ENCODE measurements around the gene WDR1.

WDR1 gene

DNA sequence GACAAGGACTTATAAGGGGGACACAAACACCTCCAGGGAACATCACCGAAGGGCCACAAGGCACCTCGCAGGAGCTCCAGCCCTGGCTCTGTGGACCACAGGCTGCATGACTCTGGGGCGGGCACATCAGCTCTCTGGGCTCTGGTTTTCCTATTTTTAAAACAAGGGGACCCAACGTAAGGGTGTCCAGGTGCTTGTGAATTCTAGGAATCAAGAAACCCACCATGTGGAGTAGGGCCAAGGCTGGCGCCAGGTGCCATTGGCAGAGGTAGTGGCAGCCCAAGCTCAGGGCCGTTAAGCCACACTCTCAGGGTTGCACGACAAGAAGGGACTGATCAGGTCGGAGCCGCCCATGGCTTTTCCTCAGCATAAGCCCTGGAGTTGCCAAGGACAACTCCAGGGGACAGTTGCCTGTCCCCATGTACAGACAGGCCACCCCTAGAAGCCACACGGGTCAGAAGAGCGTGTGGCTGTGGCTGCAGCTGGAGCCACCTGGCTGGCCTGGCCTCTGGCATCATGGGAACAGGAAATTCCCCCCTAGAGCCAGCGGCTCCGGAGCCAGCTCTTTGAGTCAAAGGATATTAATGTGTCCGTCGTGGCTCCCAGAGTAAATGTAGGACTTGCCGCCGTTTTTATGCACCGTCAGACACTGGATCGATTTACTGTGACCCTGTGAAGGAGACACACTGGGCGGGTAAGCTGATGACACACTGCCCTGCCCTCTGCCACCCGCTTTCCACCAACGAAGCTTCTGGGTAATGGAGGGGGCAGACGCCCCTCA, 32.5 kb downstream of the WDR1 start:
- DNase-seq: no peak

DNA sequence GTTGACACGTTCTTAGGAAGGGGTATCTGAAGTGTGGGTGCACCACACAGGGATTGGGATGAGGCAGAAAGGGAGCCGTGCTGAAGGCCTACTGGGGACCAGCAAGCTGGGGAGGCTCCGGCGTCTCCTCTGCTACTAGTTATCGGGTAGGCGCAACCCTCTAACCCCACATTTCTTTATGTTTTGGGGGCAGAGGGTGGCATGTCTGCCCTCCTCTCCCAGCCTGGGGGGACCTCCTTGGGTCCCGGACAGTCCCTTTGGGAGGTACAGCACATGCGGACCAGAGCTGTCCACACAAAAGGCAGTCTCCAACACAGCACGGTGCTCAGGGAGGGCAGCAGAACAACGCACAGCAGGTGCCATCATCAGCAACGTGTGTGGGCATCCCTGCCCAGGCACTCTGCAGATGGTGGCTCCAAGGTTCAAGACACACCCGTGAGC, 33.2 kb downstream of the WDR1 start:
- no peak for DNase-seq

DNA sequence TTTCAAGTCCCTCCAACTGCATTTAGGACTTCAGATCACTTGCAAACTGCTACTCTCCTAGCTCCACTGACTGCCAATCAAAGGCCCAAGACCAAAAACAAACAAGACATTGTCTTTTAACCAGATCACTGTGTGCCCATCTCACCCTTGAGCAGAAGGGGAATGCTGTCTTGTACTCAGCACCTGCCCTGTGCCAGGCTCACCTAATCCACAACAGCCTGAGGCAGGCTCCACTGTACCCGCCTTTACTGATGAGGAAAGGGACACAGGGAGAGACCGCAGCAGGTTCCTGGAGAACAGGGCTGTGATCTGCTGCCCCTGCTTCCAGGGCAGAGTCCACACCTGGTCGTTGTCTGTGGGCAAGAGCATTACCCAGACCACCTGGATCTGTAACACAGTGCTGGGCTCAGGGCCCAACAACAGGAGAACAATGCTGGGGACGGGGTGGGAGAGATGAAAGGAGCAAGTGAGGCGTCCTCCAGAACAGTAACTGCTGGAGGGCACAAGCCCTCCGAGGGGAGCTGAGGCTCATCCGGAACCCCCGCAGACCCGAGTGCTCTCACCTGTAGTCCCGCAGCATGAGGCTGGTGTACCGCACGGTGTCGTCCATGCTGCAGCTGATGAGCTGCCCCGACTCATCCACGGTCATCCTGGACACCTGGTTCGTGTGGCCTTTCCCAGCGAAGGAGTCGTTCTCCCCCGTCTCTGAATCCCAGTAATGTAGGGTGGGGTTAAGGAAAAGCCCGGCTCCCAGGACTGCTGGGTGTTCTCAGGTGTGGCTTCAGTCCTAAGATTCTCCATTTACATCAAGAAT, 33.9 kb downstream of the WDR1 start:
- no peak for DNase-seq

DNA sequence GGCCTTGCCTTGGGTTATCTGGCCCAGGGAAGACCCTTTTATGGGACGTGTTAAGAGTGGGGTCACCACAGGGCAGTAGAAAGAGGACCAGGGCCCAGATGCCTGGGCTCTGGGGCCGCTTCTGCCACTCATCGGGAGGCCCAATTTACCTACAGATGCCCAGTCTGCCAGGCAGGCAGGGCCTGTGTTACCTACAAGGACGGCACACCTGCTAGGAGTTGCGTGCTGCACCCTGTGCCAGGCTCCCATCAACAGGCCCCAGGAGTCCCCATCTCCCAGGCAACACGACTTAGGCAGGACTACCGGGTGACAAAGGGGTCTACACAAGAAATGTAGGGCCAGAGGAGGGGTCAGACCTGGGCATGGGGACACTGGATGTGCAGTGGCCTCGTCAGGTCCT, 34.6 kb downstream of the WDR1 start:
- DNase-seq: no peak

DNA sequence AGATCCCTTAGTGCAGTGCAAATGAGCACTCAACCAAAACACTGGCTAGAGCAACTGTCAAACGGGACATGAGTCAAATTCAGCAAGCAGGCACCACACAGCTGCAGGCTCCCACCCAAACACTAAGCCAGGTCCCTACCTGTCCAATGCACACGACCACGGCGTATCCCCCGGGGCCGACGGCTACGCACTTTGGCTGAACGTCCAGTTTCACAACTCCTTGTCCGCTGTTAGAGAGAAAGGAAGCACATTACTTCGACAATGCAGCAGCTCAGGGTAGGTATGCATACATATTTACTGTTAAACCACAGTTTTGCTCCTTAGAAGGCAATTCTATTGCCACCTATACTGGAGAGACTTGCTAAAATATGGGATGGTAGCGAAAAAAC, 35.4 kb downstream of the WDR1 start:
- no peak for DNase-seq

DNA sequence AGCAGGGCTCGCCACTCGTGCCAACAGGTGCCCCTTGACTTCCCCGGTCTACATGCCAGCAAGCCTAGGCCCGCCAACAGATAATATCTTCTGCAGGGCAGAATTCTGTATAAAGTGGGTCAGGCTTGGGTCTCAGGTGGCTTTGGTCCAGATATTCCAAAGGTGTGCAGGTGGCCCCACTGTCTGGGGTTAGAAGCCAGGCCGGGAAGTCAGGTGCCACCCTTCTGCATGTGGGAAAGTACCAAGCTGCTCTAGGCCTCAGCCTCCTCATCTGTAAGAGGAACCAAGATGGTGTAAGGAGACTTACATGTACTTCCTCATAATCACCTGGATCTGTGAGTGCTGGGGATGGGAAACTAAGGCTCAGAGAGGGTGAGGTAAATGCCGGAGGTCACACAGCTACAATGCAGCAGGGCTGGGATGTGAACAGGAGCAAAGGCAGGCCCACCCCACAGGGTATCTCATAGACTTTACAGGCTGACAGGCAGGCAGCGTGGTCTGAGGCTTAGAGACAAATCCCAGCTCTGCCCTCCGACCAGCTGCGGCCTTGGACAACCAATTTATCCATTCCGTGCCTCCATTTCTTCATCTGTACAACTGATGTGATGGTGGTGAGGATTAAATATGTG, 35.9 kb downstream of the WDR1 start:
- no peak for DNase-seq

DNA sequence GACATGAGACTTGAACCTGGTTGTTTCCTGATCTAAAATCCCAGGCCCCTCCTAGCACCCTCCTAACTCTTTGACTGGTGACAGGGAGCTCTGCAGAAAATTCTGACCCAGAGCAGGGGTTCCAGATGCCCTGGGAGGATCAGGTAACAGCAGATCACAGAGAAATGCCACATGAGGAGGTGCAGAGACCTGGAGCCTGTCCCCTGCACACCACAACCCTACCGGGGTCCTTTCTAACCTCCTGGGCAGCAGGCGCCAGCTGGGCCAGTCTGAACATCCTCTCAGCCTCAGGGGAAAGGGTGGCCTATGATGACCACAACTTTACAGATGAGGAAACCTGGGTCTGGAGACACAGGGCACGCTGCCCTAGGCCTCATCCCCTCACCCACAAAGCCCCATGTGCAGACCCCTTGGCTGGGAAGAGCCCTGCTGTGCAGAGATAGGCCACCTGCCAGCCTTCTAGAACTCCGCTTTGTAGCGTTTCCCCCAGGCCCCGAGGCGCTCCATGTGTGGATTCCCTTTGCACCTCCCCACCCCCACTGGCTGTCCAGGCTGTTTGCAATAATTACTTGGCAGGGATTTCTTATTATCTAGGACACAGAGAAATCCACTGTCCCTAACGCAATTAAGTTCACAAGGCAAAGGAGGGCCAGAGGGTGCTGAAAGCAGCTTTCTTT, 36.5 kb downstream of the WDR1 start:
- no peak for DNase-seq

DNA sequence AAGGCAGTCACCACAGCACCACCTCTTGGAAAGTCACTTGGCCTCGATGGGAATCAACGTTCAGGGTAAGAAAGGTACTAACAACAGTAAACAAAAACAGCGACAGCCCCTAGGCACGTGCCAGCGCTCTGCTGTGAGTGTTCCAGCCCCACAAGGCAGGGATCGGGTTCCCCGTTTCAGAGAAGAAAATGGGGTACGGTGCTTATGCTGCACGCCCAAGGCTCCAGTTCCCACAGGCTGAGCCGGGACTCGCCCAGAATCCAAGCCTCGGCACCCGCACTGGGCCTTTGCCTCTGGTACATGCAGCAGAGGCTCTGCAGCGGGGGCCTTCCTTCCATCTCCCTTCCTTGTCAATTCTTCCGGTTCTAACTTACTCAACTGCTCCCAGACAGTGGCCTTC, 37.3 kb downstream of the WDR1 start:
- no peak for DNase-seq

DNA sequence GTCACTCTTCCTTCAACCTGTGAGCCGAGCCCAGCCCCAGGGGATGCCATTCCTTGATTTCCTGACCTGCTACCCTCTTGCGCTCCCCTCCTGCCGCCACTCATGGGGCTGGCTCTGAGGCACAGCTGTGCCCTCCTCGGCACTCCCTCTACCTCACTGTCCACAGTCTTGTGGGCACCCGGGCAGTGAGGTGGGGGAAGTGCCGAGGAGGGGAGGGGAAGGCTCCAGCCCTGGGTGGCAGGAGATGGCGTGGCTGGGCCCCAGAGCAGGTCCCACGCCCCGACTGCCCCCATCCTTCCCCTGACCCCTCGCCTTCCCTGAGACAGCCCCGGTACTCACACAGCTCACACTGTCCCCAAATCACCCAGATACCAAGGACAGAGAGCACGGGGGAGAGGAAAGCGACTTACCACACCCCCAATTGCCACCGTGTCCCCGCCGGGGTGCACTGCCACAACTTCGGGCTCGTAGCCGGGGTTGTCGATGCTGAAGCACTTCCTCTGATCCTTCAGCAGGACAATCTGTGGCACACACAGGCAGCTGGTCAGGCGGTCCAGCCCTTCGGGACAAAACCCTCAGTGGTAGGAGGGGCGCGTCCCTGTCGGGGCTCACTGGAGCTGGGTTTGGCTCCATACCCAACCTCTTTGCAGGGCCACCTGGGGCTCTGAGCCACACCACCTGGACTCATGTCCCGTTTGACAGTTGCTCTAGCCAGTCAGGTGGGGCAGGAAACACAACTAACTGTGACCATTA, 37.9 kb downstream of the WDR1 start:
- no peak for DNase-seq

DNA sequence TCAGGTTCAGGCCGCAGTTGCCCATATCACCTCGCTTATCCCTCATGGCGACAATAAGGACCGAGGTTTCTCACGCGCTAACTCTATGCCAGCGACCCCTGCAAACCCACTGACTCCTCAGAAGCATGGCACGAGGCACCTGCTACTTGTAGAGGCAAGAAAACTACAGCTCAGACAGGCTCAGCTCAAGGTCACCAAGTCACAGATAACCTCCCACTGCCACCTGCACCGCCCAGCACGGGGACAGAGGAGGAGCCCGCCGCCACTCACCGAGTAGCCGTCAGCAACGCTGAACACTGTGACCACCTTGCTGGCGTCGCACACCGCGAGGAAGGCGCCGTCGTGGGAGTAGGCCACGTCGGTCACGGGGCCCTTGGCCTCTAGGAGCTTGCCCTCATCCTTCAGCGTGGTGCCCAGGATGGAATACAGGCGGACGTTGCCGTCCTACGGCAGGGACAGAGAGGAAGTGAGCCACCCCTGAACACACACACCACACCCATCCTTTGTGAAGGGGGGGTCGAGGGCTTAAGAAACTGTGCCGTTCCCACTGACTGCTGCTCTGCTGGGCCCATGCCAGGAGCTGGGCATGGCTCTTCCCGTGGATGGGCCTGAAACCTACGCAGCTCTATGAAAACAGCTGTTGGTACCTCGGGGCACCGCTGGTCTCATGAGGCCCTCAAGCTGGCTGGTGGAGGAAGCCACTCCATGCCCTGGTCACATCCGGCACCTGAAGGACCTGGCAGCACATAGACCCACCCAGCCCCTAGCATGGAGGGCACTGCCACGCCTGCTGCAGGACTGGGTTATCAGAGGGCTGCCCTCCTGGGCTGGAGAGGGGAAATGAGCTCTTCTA, 38.9 kb downstream of the WDR1 start:
- no peak for DNase-seq

DNA sequence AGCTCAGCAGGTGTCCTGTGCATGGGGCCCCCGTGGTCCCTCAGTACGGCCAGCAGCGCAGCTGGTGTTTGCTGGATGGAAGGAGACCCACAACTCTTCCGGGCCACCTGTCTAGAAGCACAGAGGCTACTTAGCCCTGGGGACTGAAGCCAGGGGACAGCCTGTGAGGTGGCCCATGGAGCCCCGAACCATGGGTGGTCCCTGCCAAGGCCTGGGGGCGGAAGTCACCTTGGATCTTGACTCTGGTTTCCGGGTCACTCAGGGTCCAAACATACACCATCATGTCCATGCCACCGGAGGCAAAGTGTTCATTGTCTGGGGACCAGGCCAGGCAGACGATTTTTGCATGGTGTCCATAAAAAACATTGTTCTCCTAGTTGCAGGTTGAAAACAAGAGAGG, 39.5 kb downstream of the WDR1 start:
- no peak for DNase-seq

DNA sequence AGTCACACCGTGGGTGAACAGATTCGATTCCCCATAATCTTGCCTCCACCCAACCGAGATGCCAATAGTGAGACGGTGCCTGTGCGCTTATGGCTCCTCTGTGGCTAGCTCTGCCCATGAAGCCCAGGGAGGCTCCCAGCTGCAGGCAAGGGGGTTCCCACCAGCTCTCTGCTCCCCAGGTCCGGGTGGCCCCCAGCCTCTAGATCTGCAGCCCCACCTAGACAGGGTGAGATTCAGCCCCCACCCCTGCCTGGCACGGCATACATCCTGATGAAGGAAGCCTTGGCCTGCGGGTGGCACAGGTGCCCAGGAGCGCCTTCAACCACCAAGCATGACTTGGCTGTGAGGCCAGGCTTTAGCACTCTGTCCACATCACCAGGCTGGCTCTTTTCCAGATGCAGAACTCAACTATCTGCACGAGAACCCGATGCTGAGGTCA, 40.6 kb downstream of the WDR1 start:
- DNase-seq: no peak

DNA sequence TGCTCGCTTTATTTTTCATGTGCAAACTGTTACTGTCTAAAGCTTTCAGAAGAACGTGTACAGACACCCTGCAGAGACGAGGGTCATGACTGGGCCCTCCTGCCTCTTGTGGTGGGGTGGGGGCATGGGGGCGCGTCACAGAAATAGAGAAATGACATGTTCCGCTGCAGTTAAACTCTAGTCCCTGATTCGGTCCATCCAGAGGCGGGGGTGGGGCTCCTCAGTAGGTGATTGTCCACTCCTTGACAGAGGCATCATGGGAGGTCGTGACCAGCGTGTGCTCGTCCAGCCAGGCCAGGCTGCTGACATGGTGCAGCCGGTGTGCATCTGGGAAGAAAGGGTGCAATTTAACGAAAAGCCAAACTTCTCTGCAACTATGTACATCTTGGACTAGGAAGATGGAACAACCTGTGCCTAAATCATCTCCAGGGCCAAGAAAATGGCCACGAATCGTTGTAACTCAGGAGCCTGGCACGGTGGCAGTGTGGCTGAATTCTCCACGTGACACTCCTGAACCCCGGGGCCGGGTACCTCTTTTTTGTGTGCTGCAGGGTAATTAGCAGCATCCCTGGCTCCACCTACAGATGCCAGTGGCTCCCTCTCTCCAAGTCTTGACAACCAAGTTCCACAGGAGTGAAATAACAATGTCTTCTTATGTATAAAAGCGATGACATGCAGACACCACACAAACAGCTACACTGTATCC, 41.3 kb downstream of the WDR1 start:
- no peak for DNase-seq

DNA sequence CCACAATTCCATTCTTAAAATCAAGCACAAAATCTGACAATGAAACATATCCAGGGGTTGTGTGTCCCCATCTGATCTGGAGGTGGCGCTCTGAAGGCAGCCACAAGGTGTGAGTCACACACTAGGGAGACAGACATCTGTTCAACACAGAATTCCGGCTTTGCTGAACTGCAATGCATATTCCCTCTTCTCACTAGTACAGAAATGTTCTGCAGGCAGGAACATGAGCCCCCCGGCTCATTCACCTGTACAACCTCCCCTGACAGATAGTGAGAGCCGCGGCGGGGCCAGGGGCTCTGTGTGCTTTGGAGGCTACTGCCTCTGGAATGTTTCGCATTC, 41.9 kb downstream of the WDR1 start:
- DNase-seq: no peak

DNA sequence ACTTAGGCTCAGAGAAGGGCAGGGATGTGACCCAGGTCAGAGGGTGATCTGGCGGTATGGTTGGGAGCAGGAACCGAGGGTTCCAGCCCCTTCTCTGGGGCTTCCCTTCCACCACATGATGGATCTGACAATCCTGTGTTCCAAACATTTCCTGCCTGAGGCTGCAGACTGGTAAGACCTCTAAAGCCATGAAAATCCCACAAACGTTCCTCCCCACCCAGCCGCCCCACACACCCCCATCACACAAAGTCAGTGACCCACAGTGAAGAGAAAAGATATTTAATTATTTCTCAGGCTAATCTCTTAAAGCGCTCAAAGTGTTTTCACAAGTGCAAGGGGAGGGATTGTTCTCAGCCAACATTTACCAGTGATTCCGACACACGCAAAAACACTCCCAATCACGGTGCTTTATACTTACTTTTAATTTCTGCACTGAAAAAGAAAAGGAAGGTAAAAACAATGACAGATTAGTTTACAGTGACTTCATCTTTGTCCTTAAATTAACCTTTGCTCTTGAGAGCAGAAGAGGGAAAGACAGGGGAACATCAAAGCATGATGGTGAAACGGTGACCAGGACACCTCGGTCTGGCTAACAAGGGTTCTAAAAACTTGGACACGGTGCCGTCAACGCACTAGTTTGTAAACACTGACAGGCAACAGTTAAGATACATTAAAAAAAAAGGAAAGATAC, 42.4 kb downstream of the WDR1 start:
- no peak for DNase-seq

DNA sequence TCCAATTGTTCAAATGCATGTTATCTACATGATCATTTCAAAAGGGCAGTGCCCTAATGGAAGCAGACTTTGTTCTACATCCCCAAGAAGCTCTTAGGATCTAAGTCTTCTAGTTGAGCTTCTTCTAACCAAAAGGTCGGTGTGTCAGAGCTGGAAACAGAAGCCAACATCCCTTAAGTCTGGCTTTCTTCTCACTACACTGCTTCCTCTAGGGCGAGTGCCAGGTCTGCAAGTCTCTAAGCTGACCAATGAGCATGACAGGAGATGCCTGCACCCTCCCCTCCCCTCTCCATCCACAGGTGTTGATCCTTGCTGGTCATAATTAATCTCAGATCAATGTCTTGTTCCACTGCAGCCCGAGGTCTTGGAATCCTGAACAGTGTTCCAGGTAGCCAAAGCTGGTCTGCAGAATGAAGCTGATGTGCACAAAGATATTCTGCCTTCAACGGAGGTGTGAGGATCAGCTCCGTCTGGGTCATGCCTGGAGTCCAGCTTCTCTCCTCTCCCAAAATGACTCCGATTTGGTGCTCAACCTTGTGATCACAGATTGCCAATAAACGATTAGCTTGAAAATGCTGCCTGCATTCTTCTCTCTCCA, 44.1 kb downstream of the WDR1 start:
- no peak for DNase-seq

DNA sequence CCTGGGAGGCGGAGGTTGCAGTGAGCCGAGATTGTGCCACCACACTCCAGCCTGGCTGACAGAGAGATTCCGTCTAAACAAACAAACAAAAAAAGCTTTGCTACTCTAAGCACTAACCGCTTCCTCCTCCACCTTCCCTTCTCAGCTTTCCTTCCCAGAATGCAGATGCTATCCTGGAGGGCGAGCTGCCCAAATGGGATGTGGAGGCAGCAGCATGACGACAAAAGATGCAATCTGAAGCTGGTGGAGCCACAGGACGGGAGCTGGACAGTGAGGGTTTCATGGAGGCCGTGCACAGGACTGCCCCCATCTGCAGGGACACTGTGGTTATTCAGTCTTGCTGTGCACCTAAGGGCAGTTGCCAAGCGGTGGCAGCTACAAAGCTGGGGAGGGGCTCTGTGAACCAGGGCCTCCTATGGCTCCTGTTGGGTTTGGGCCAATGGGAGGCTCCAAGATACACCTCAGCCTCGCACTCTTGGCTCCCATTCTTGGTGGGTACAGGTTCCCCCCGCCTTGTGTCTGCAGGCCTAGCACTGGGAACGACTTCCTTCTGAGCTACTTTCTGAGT, 47.4 kb downstream of the WDR1 start:
- no peak for DNase-seq

DNA sequence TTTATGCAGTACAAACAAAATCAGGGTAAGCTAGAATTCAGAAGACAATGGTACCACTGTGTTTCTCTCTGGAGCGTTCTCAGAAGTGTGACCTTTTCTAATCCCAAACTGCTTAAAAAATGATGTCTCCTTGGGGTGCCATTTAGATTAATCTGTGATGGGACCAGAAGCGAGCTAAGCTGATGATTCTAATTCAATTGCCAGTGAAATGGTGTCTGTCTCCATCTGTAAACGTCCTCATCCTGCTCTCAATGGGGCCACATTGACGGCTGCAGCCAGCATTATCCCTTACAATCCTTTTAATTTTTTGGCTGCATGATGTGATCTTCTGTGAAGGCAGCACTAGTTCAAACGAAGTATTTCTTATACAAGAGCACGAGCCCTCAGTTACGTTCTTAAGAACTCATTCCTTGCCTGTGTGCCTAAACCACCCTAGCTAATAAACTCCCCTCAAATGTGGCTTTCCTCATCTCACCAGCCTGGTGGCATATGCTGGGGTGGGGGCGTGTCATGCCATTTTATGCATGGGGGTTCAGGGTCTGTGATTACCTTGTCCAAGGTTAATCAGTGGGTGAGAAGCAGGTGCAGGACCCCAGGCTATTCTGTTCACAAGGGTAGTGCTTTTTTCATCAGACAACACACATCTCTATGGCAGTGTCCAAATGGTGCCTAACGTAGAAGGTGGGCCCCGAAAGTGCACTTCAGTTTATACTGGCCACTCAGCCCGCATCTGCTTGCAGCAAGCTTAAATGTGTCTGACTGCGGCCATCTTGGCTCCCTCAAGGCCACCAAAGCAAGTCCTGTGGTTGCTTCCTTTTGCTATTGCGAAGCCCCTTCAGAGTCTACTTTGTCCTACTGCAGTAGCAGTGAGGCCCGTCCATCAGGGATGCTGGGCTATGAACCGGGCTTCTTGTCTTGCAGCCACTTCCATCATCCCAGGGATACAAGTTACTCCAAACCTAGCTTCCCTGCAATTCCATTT, 49.6 kb downstream of the WDR1 start:
- no peak for DNase-seq
